OCI-LY7 (cell line): Measurements from ENCODE around the gene CUEDC1.

Source experiments
- EZH2phosphoT487 ChIP-seq: fragments of 200-600 bp; sonication (generic); IDR thresholded peaks from 2 replicates; pipeline ENCODE4 v1.6.1; 2018; ENCODE audit warnings: low read depth, borderline replicate concordance, mild to moderate bottlenecking, mixed run types, antibody characterized with exemption, low read length, moderate library complexity, mixed read lengths
- TF ChIP-seq, protein P1 (sequence below): fragments of 200-600 bp; sonication (generic); conservative IDR thresholded peaks from 2 replicates; pipeline ENCODE4 v1.5.1; 2014; ENCODE audit warnings: mild to moderate bottlenecking, antibody characterized with exemption, low read length, moderate library complexity, mixed read lengths

GRCh38 chr17:57895382-57896060, 59.7 kb downstream of the CUEDC1 start:
- TF ChIP-seq, protein P1, sequence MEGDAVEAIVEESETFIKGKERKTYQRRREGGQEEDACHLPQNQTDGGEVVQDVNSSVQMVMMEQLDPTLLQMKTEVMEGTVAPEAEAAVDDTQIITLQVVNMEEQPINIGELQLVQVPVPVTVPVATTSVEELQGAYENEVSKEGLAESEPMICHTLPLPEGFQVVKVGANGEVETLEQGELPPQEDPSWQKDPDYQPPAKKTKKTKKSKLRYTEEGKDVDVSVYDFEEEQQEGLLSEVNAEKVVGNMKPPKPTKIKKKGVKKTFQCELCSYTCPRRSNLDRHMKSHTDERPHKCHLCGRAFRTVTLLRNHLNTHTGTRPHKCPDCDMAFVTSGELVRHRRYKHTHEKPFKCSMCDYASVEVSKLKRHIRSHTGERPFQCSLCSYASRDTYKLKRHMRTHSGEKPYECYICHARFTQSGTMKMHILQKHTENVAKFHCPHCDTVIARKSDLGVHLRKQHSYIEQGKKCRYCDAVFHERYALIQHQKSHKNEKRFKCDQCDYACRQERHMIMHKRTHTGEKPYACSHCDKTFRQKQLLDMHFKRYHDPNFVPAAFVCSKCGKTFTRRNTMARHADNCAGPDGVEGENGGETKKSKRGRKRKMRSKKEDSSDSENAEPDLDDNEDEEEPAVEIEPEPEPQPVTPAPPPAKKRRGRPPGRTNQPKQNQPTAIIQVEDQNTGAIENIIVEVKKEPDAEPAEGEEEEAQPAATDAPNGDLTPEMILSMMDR, result no peak
- TF ChIP-seq EZH2phosphoT487, result no peak
